HepG2 (cell line): Measurements from ENCODE around the gene EXOC3L4. TPM values are rescaled to one million over a fixed set of nuclear protein-coding genes. Genes with fewer than 3 reads are reported as not detected.

ENCODE experiments used
- ARID5B ChIP-seq: IDR thresholded peaks from 2 replicates; pipeline ENCODE4 v1.4.0; 2020; ENCODE audit warnings: mild to moderate bottlenecking, missing genetic modification reagents
- ATAD3A ChIP-seq: sonication (generic); formaldehyde crosslinking; IDR thresholded peaks from 2 replicates; pipeline ENCODE4 v1.4.0; 2020; ENCODE audit warnings: missing genetic modification reagents
- ATF4 ChIP-seq, 2 experiments: fragments of 450-650 bp in 1 of 2; sonication (generic) in 1 of 2; formaldehyde crosslinking; IDR thresholded peaks; 2 replicates each; pipeline versions ENCODE4 v1.5.0 to v1.8.0; 2020 to 2022; ENCODE audit warnings: mild to moderate bottlenecking in 1 of 2, missing genetic modification reagents in 1 of 2
- DNMT3B ChIP-seq: conservative IDR thresholded peaks from 2 replicates; pipeline ENCODE4 v1.6.1; 2016; ENCODE audit warnings: missing biosample characterization, control low read depth
- HOXA3 ChIP-seq: sonication (generic); formaldehyde crosslinking; IDR thresholded peaks from 2 replicates; pipeline ENCODE4 v1.5.0; 2020; ENCODE audit warnings: missing genetic modification reagents
- IRF2 ChIP-seq: IDR thresholded peaks from 2 replicates; pipeline ENCODE4 v1.6.1; 2018; ENCODE audit warnings: missing genetic modification reagents, missing compliant biosample characterization
- KDM3A ChIP-seq: IDR thresholded peaks from 2 replicates; pipeline ENCODE4 v1.6.1; 2018; ENCODE audit warnings: low read depth, missing compliant biosample characterization
- NRL ChIP-seq: sonication (generic); formaldehyde crosslinking; IDR thresholded peaks from 2 replicates; pipeline ENCODE4 v1.5.0; 2020; ENCODE audit warnings: missing genetic modification reagents, mild to moderate bottlenecking, moderate library complexity, borderline replicate concordance
- ONECUT2 ChIP-seq: sonication (generic); formaldehyde crosslinking; IDR thresholded peaks from 2 replicates; pipeline ENCODE4 v1.4.0; 2020; ENCODE audit warnings: missing genetic modification reagents
- POGZ ChIP-seq: sonication (generic); formaldehyde crosslinking; IDR thresholded peaks from 2 replicates; pipeline ENCODE4 v1.4.0; 2020; ENCODE audit warnings: mild to moderate bottlenecking, missing genetic modification reagents
- POLR2AphosphoS5 ChIP-seq: IDR thresholded peaks from 2 replicates; pipeline ENCODE4 v1.6.1; 2012; ENCODE audit warnings: low read depth, low read length
- RNF219 ChIP-seq: sonication (generic); formaldehyde crosslinking; IDR thresholded peaks from 2 replicates; pipeline ENCODE4 v1.5.0; 2020; ENCODE audit warnings: mild to moderate bottlenecking, missing genetic modification reagents
- SALL2 ChIP-seq: sonication (generic); formaldehyde crosslinking; IDR thresholded peaks from 2 replicates; pipeline ENCODE4 v1.8.1; 2023; ENCODE audit warnings: mild to moderate bottlenecking, missing genetic modification reagents, inconsistent platforms
- TAF1 ChIP-seq: sonication (generic); formaldehyde crosslinking; IDR thresholded peaks from 2 replicates; pipeline ENCODE4 v1.4.0; 2020; ENCODE audit warnings: missing genetic modification reagents
- TCF7 ChIP-seq: sonication (generic); IDR thresholded peaks from 2 replicates; pipeline ENCODE4 v1.6.1; 2016; ENCODE audit warnings: antibody characterized with exemption, low read depth
- ZFP36L1 ChIP-seq: sonication (generic); formaldehyde crosslinking; IDR thresholded peaks from 2 replicates; pipeline ENCODE4 v1.8.0; 2022; ENCODE audit warnings: mild to moderate bottlenecking, missing genetic modification reagents, moderate library complexity
- ZNF180 ChIP-seq: sonication (generic); formaldehyde crosslinking; IDR thresholded peaks from 2 replicates; pipeline ENCODE4 v1.4.0; 2020; ENCODE audit warnings: low read depth, missing genetic modification reagents, borderline replicate concordance
- ZNF317 ChIP-seq: sonication (generic); formaldehyde crosslinking; IDR thresholded peaks from 2 replicates; pipeline ENCODE4 v1.5.0; 2020; ENCODE audit warnings: mild to moderate bottlenecking, missing genetic modification reagents
- ZNF34 ChIP-seq: sonication (generic); formaldehyde crosslinking; IDR thresholded peaks from 2 replicates; pipeline ENCODE4 v1.4.0; 2020; ENCODE audit warnings: mild to moderate bottlenecking, missing genetic modification reagents, borderline replicate concordance
- ZNF546 ChIP-seq: sonication (generic); formaldehyde crosslinking; conservative IDR thresholded peaks from 2 replicates; pipeline ENCODE4 v1.8.1; 2023; ENCODE audit warnings: mild to moderate bottlenecking, missing genetic modification reagents
- ZNF558 ChIP-seq: sonication (generic); formaldehyde crosslinking; IDR thresholded peaks from 2 replicates; pipeline ENCODE4 v1.9.0; 2022; ENCODE audit warnings: mild to moderate bottlenecking, missing genetic modification reagents, borderline replicate concordance
- ZNF784 ChIP-seq: sonication (generic); formaldehyde crosslinking; IDR thresholded peaks from 2 replicates; pipeline ENCODE4 v1.5.1; 2020; ENCODE audit warnings: missing genetic modification reagents, mild to moderate bottlenecking, borderline replicate concordance
- ZSCAN9 ChIP-seq: IDR thresholded peaks from 2 replicates; pipeline ENCODE4 v1.6.1; 2016; ENCODE audit warnings: borderline replicate concordance
- polyA plus RNA-seq, 8 experiments: library from polyadenylated mRNA; depleted of rRNA in 3 of 8; stranded (reverse) in 7 of 8; unstranded in 1 of 8; fragments of >200 nt; fragmentation: Illumina TruSeq in 4 of 8; extraction: Trizol in 4 of 8; gene quantifications; 2 replicates each; pipeline versions ENCODE4 v1.2.1 to v1.2.3, GENCODE V29; 2011 to 2016; ENCODE audit warnings: low read depth in 4 of 8, missing spikeins in 1 of 8, mixed read lengths in 1 of 8; ENCODE audit not compliant: insufficient read depth in 1 of 8
- total RNA-seq, 5 experiments: library from RNA; depleted of rRNA; stranded (reverse); fragments of >200 nt; fragmentation: Illumina TruSeq; extraction: Trizol; gene quantifications; 2 replicates each; pipeline ENCODE4 v1.2.3, GENCODE V29; 2016; ENCODE audit warnings: low read depth in 1 of 5

Gene EXOC3L4
- total and polyA plus RNA-seq, 2 of the 13 experiments (the other 11 are each of a cell fraction or from before 2014, with no cell fraction given) = 11.8 to 27.0 TPM

- 0 out of 2 replicates have a peak, but pooled peaks have one; percentile 6 for TF ChIP-seq NRL (CRISPR knock-in tag)
- peak; percentile 19; the same call in 1 of the 2 replicates for TF ChIP-seq POGZ (CRISPR knock-in tag)
- TF ChIP-seq TCF7 = no peak
- TF ChIP-seq SALL2 (CRISPR knock-in tag) = peak; percentile 89
- peak; percentile 69 for TF ChIP-seq IRF2 (CRISPR knock-in tag)
- no peak for TF ChIP-seq ZNF784
- no peak for TF ChIP-seq ZNF180 (CRISPR knock-in tag)
- no peak for TF ChIP-seq ZFP36L1 (CRISPR knock-in tag)
- no peak for TF ChIP-seq ZSCAN9
- TF ChIP-seq RNF219 (CRISPR knock-in tag) = peak; percentile 42; the same call in 1 of the 2 replicates
- TF ChIP-seq ATF4 (CRISPR knock-in tag; IDR thresholded peaks at IDR 0.05) = peak in 1 of 2 experiments; percentile 71; a peak in 2 of 4 replicates
- peak; percentile 50; the same call in 1 of the 2 replicates for TF ChIP-seq ZNF317 (CRISPR knock-in tag)
- TF ChIP-seq DNMT3B = 0 out of 2 replicates have a peak, but pooled peaks have one; percentile 43
- peak; percentile 37; the same call in 1 of the 2 replicates for TF ChIP-seq ONECUT2
- peak; percentile 93; the same call in 1 of the 2 replicates for TF ChIP-seq KDM3A
- peak; percentile 80; the same call in 1 of the 2 replicates for TF ChIP-seq ZNF558 (CRISPR knock-in tag)
- TF ChIP-seq ZNF34 (CRISPR knock-in tag) = no peak
- TF ChIP-seq POLR2AphosphoS5 = peak; percentile 89
- TF ChIP-seq ARID5B (CRISPR knock-in tag) = peak; percentile 75
- no peak for TF ChIP-seq ATAD3A (CRISPR knock-in tag)
- TF ChIP-seq HOXA3 (CRISPR knock-in tag) = peak; percentile 83
- TF ChIP-seq ZNF546 = peak; percentile 46
- peak; percentile 60 for TF ChIP-seq TAF1 (CRISPR knock-in tag)
Measured at GRCh38 chr14:103099081-103099732, 4.7 kb downstream of the EXOC3L4 start (continued).
